GM12878 (cell line): ENCODE measurements around the gene TBCK. TPM values are rescaled to one million over a fixed set of nuclear protein-coding genes. Genes with fewer than 3 reads are reported as not detected.

Experiments used
- ATAC-seq: fragments of 200-7000 bp; cut with Tn5 transposase; 3 replicates; pipeline ENCODE4 v1.9.1; 2020; ENCODE audit warnings: mild to moderate bottlenecking, moderate library complexity
- BruUV-seq: library from RNA; stranded (reverse); fragments of 400-500 nt; replicated peaks from 2 replicates; lab custom pipeline; 2021; lab: Mats Ljungman, UMichigan
- CTCF ChIA-PET: fragments of 300-600 bp; sonication (Branson Sonifier 250); formaldehyde crosslinking; extraction: SDS; loops from one replicate; lab custom pipeline; 2021; ENCODE audit warnings: inconsistent platforms; lab: Yijun Ruan, JAX
- POLR2A ChIA-PET: fragments of 350-600 bp; formaldehyde crosslinking; extraction: SDS; loops from one replicate; lab custom pipeline; 2021; ENCODE audit warnings: inconsistent platforms; lab: Charles Lee
- RAD21 ChIA-PET: fragments of 300-600 bp; sonication (Branson Sonifier 250); formaldehyde crosslinking; loops from one replicate; lab custom pipeline; 2023; ENCODE audit warnings: antibody characterized with exemption; ENCODE audit not compliant: unreplicated experiment; lab: Charles Lee
- SMC1A ChIA-PET: fragments of 300-600 bp; sonication (Branson Sonifier 250); formaldehyde crosslinking; loops from one replicate; lab custom pipeline; 2023; ENCODE audit not compliant: unreplicated experiment, uncharacterized antibody; lab: Charles Lee
- DNase-seq: peaks from one replicate; pipeline ENCODE4 v3.0.0-alpha.2; 2011; ENCODE audit warnings: low read depth, low spot score
- FAIRE-seq: peaks from 3 replicates; lab custom pipeline; 2011; peaks lifted over from hg19 to GRCh38; lab: Jason Lieb, UNC
- H2AFZ ChIP-seq: 2 replicates; pipeline ENCODE4 v1.6.0; 2011; ENCODE audit warnings: low read depth, low read length, control low read depth; ENCODE audit not compliant: control insufficient read depth
- H3K27ac ChIP-seq: 2 replicates; pipeline ENCODE4 v1.5.1; 2011; ENCODE audit warnings: control low read depth; ENCODE audit not compliant: control insufficient read depth, insufficient read depth
- H3K27me3 ChIP-seq, 2 experiments: replicated peaks in 1 of 2; 2 replicates each; pipeline versions ENCODE4 v1.6.0 to v1.6.1; 2011; ENCODE audit warnings: low read length in 1 of 2; ENCODE audit not compliant: control insufficient read depth in 2 of 2, insufficient read depth in 2 of 2
- H3K36me3 ChIP-seq, 2 experiments: 2 replicates each; pipeline ENCODE4 v1.5.1; 2011; ENCODE audit warnings: low read length in 1 of 2; ENCODE audit not compliant: control insufficient read depth in 2 of 2, insufficient read depth in 2 of 2
- H3K4me1 ChIP-seq: 2 replicates; pipeline ENCODE4 v1.6.1; 2011; ENCODE audit warnings: mild to moderate bottlenecking, low read length, moderate library complexity, mixed read lengths; ENCODE audit not compliant: control insufficient read depth, insufficient read depth
- H3K4me2 ChIP-seq: 2 replicates; pipeline ENCODE4 v1.6.0; 2011; ENCODE audit warnings: control low read depth; ENCODE audit not compliant: control insufficient read depth, insufficient read depth
- H3K4me3 ChIP-seq: fragments of 200-600 bp; sonication (generic); 2 replicates; pipeline ENCODE4 v1.5.1; 2016
- H3K79me2 ChIP-seq: 2 replicates; pipeline ENCODE4 v1.6.0; 2011; ENCODE audit warnings: low read length; ENCODE audit not compliant: control insufficient read depth, insufficient read depth
- H3K9ac ChIP-seq: 2 replicates; pipeline ENCODE4 v1.8.0; 2011; ENCODE audit warnings: low read length, control low read depth, mixed read lengths; ENCODE audit not compliant: control insufficient read depth, insufficient read depth
- H3K9me3 ChIP-seq: replicated peaks from 3 replicates; pipeline ENCODE4 v1.5.1; 2011; ENCODE audit warnings: mild to moderate bottlenecking, low read length; ENCODE audit not compliant: control insufficient read depth, insufficient read depth
- H4K20me1 ChIP-seq: 2 replicates; pipeline ENCODE4 v1.6.0; 2011; ENCODE audit not compliant: control insufficient read depth, insufficient read depth
- ATF7 ChIP-seq: fragments of 450-650 bp; IDR thresholded peaks from 2 replicates; pipeline ENCODE4 v1.6.1; 2016; ENCODE audit warnings: low read depth, mild to moderate bottlenecking
- EGR1 ChIP-seq, 2 experiments: IDR thresholded peaks; 1 replicate in 1 of 2; 2 replicates in 1 of 2; pipeline ENCODE4 v1.6.1; 2011 to 2012; ENCODE audit warnings: low read depth in 2 of 2, low read length in 2 of 2, borderline replicate concordance in 1 of 2, mild to moderate bottlenecking in 1 of 2, moderate library complexity in 1 of 2
- JUNB ChIP-seq: IDR thresholded peaks from 2 replicates; pipeline ENCODE4 v1.6.1; 2016; ENCODE audit warnings: antibody characterized with exemption, mild to moderate bottlenecking
- MYB ChIP-seq: fragments of 150-350 bp; IDR thresholded peaks from 2 replicates; pipeline ENCODE4 v1.6.1; 2014; ENCODE audit warnings: mild to moderate bottlenecking, low read depth, low read length, borderline replicate concordance
- WGBS: methylation state at CpG from one replicate; pipeline ENCODE4 v1.1.6; 2016; ENCODE audit warnings: low lambda C conversion rate; ENCODE audit not compliant: insufficient replicate concordance, insufficient coverage; ENCODE audit errors: missing lambda C conversion rate; 5-methylcytosine and 5-hydroxymethylcytosine counted together
- in situ Hi-C: fragments of 300-500 bp; cut with MboI; formaldehyde crosslinking; loops from 9 replicates; pipeline ENCODE4 v1.14.3; 2018; ENCODE audit warnings: mixed read lengths
- intact Hi-C: fragments of 100-400 bp; cut with micrococcal nuclease; formaldehyde crosslinking; loops from one replicate; pipeline ENCODE4 v1.14.2; 2022; ENCODE audit not compliant: unreplicated experiment
- polyA plus RNA-seq, 11 experiments: library from polyadenylated mRNA; depleted of rRNA in 4 of 11; unstranded in 6 of 11; stranded (reverse) in 5 of 11; fragments of >200 nt; fragmentation: Nextera tagmentation in 4 of 11; fragmentation: Illumina TruSeq in 1 of 11; extraction: Ambion mirVana in 4 of 11; extraction: Trizol in 1 of 11; gene quantifications; 1 replicate in 1 of 11; 2 replicates in 10 of 11; pipeline versions ENCODE4 v1.2.1 to v1.2.3, GENCODE V29; 2011 to 2016; ENCODE audit warnings: inconsistent platforms in 2 of 11, missing spikeins in 2 of 11, low read depth in 1 of 11
- total RNA-seq, 4 experiments: library from RNA; depleted of rRNA in 3 of 4; stranded (reverse); fragments of >200 nt in 3 of 4; fragmentation: Illumina TruSeq in 1 of 4; extraction: Trizol in 1 of 4; gene quantifications; 2 replicates each; pipeline versions ENCODE4 v1.2.1 to v1.2.3, GENCODE V29; 2013 to 2021
- TF ChIP-seq, protein P1 (sequence below): fragments of 150-350 bp; IDR thresholded peaks from 2 replicates; pipeline ENCODE4 v1.6.1; 2016; ENCODE audit warnings: low read depth, low read length
- TF ChIP-seq, protein P2 (sequence below), 3 experiments: IDR thresholded peaks in 2 of 3; conservative IDR thresholded peaks in 1 of 3; 2 replicates each; pipeline ENCODE4 v1.5.1; 2011; ENCODE audit warnings: low read depth in 3 of 3, low read length in 3 of 3, mild to moderate bottlenecking in 3 of 3, control low read depth in 2 of 3, moderate library complexity in 2 of 3, inconsistent platforms in 1 of 3, mixed read lengths in 1 of 3; ENCODE audit not compliant: control insufficient read depth in 2 of 3, insufficient read depth in 1 of 3; ENCODE audit errors: extremely low read depth in 1 of 3

TBCK gene
- total and polyA plus RNA-seq, 10 of the 15 experiments (the other 5 are each of a cell fraction or from before 2014, with no cell fraction given) = 4.1 to 30.3 (median 20.2) TPM

DNA sequence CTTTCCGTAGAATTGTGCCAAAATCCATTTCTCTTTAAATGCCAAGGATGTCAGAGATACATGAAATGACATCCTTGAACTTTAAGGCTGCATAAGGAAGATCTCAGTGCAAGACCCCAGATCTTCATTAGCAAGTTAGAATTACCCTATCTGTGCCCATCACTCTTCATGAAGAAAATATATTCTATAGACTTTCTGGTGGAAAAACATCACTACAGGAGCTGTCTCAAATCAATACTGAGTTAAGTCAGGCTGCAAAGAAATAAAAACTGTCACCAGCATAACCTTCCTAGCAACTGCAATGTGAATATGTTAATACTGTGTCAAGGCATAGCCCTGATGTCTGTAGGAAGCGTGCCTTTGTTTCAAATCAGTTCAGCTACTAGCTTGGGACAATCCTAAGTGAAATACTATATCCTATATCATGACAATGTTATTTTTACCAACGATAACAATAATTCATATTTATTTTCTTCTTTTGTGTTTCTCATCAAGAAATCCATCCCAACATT is 173.3 kb downstream of the TBCK start (continued):
- TF ChIP-seq, protein P1, sequence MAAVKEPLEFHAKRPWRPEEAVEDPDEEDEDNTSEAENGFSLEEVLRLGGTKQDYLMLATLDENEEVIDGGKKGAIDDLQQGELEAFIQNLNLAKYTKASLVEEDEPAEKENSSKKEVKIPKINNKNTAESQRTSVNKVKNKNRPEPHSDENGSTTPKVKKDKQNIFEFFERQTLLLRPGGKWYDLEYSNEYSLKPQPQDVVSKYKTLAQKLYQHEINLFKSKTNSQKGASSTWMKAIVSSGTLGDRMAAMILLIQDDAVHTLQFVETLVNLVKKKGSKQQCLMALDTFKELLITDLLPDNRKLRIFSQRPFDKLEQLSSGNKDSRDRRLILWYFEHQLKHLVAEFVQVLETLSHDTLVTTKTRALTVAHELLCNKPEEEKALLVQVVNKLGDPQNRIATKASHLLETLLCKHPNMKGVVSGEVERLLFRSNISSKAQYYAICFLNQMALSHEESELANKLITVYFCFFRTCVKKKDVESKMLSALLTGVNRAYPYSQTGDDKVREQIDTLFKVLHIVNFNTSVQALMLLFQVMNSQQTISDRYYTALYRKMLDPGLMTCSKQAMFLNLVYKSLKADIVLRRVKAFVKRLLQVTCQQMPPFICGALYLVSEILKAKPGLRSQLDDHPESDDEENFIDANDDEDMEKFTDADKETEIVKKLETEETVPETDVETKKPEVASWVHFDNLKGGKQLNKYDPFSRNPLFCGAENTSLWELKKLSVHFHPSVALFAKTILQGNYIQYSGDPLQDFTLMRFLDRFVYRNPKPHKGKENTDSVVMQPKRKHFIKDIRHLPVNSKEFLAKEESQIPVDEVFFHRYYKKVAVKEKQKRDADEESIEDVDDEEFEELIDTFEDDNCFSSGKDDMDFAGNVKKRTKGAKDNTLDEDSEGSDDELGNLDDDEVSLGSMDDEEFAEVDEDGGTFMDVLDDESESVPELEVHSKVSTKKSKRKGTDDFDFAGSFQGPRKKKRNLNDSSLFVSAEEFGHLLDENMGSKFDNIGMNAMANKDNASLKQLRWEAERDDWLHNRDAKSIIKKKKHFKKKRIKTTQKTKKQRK = no peak
- TF ChIP-seq MYB (no peak), ATF7 (no peak)
- TF ChIP-seq, protein P2, sequence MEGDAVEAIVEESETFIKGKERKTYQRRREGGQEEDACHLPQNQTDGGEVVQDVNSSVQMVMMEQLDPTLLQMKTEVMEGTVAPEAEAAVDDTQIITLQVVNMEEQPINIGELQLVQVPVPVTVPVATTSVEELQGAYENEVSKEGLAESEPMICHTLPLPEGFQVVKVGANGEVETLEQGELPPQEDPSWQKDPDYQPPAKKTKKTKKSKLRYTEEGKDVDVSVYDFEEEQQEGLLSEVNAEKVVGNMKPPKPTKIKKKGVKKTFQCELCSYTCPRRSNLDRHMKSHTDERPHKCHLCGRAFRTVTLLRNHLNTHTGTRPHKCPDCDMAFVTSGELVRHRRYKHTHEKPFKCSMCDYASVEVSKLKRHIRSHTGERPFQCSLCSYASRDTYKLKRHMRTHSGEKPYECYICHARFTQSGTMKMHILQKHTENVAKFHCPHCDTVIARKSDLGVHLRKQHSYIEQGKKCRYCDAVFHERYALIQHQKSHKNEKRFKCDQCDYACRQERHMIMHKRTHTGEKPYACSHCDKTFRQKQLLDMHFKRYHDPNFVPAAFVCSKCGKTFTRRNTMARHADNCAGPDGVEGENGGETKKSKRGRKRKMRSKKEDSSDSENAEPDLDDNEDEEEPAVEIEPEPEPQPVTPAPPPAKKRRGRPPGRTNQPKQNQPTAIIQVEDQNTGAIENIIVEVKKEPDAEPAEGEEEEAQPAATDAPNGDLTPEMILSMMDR (IDR thresholded peaks at IDR 0.05 in 2 of 3, conservative IDR thresholded peaks at IDR 0.05 in 1 of 3; ENCODE audit: control insufficient read depth in 2 of 3, extremely low read depth in 1 of 3, insufficient read depth in 1 of 3, low read depth in 3 of 3, low read length in 3 of 3) = no peak
- TF ChIP-seq, all 136 proteins: peak for 0

- no peaks in the 10 kb centered on the region for H3K9me3 ChIP-seq
- no peaks in the 10 kb centered on the region for H4K20me1 ChIP-seq
- 53% methylated on average over 1 of the region's 1 CpG for WGBS
- no peak for FAIRE-seq
- H3K4me3 ChIP-seq = no peak overlapping the region
- RAD21 ChIA-PET = no interaction called here
- no TSS peak for BruUV-seq
- POLR2A ChIA-PET = no interaction called here
- H3K9ac ChIP-seq = no peak overlapping the region
- CTCF ChIA-PET = no interaction called here
- SMC1A ChIA-PET = interaction anchor here (1.0 kb wide), 1 partner anchor 45 kb away, joined by 3 read pairs; no protein-coding TSS in a partner anchor
- H3K27me3 ChIP-seq = no peaks in the 10 kb centered on the region
- H3K36me3 ChIP-seq = no peaks in the 10 kb centered on the region
- no peaks in the 10 kb centered on the region for H3K4me1 ChIP-seq
- ATAC-seq = peak; percentile 46; the same call in 2 of the 3 replicates
- no peak overlapping the region for H3K27ac ChIP-seq
- peak; percentile 41 for TF ChIP-seq JUNB
- no peak for TF ChIP-seq EGR1 (IDR thresholded peaks at IDR 0.05; ENCODE audit: borderline replicate concordance in 1 of 2, low read depth in 2 of 2, low read length in 2 of 2)
- H2AFZ ChIP-seq = no peak overlapping the region
- intact Hi-C loops (no loop called here), in situ Hi-C loops (no loop called here)
- no peak overlapping the region for H3K4me2 ChIP-seq
- no peaks in the 10 kb centered on the region for H3K79me2 ChIP-seq
- no peak for DNase-seq
Measured at GRCh38 chr4:106140601-106141000, 175.4 kb downstream of the TBCK start.
